A673 (cell line): ENCODE results near the gene DPF3.

ENCODE experiments used
- EZH2 ChIP-seq: fragments of 200-600 bp; sonication (generic); IDR thresholded peaks from 2 replicates; pipeline ENCODE4 v1.6.1; 2017; ENCODE audit warnings: borderline replicate concordance, low read depth, mild to moderate bottlenecking, mixed read lengths, antibody characterized with exemption, low read length; ENCODE audit not compliant: poor library complexity, severe bottlenecking
- TF ChIP-seq, protein P1 (sequence below): fragments of 300-800, 200-600 bp; sonication (generic); conservative IDR thresholded peaks from 2 replicates; pipeline ENCODE4 v1.5.1; 2017; ENCODE audit warnings: low read depth, mild to moderate bottlenecking, antibody characterized with exemption, low read length, moderate library complexity, mixed read lengths

DNA sequence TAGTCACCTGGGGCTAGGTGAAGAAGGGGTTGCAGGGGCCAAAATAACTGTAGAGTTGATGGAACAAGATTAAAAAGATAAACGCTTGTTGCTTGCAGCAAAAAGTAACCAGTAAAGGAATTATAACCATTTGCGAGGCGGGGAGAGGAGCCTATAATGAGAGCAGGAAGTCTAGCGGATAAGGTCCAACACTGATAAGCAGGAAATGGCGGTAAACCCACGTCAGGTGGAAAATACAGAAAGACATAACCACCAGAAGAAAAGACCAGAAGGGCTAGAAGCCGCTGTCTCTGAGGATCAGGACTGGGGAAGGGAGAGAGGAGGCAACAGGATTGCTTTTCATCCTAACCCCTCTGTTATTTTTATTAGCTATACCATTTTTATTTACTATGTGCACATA, 303.3 kb downstream of the DPF3 start:
- TF ChIP-seq, protein P1, sequence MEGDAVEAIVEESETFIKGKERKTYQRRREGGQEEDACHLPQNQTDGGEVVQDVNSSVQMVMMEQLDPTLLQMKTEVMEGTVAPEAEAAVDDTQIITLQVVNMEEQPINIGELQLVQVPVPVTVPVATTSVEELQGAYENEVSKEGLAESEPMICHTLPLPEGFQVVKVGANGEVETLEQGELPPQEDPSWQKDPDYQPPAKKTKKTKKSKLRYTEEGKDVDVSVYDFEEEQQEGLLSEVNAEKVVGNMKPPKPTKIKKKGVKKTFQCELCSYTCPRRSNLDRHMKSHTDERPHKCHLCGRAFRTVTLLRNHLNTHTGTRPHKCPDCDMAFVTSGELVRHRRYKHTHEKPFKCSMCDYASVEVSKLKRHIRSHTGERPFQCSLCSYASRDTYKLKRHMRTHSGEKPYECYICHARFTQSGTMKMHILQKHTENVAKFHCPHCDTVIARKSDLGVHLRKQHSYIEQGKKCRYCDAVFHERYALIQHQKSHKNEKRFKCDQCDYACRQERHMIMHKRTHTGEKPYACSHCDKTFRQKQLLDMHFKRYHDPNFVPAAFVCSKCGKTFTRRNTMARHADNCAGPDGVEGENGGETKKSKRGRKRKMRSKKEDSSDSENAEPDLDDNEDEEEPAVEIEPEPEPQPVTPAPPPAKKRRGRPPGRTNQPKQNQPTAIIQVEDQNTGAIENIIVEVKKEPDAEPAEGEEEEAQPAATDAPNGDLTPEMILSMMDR, result no peak
- no peak for TF ChIP-seq EZH2
